Middle frontal gyrus (tissue), 1 donor: ENCODE measurements around the gene THUMPD3.

ENCODE experiments used
- DNase-seq: peaks from one replicate; pipeline ENCODE4 v3.0.0-alpha.2; 2015; ENCODE audit warnings: low spot score; ENCODE audit errors: extremely low spot score

THUMPD3 gene, protein sequence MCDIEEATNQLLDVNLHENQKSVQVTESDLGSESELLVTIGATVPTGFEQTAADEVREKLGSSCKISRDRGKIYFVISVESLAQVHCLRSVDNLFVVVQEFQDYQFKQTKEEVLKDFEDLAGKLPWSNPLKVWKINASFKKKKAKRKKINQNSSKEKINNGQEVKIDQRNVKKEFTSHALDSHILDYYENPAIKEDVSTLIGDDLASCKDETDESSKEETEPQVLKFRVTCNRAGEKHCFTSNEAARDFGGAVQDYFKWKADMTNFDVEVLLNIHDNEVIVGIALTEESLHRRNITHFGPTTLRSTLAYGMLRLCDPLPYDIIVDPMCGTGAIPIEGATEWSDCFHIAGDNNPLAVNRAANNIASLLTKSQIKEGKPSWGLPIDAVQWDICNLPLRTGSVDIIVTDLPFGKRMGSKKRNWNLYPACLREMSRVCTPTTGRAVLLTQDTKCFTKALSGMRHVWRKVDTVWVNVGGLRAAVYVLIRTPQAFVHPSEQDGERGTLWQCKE

DNA sequence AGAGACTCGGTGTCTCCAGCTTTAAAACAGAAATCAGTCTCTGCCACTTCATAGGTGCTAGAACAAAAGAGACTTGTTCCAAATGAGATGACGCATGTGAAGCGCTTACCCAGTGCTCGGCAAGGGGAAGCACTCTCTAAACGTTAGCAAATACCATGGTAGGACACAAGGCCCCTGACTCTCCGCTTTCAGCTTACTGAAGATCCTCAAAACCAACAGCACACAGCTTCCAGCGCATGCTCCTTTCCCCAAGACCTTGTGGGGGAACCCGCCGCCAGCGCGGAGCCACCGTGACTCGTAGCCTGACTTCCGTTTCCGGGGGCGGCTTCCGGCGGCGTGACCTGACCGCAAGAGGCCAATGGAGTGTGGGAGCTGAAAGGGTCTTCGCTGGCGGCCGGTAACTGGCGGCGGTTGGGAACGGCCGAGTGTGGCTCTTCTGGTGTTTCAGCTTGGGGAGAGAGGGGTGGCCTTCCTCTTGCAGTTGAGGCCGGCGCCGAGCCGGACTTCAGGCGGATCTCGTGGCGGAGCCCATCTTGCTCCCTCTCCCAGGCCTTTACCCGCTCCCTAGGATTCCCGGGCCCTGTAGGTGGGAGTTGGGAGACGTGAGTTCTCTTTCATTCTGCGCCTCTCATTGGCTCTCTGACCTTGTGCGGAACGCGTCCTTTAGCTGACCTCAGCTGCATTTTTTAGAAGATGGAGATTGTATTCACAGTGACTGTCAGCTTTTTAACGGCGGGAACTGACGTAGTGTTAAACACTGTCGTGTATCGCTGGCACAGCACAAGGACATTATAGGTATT is at the start of gene THUMPD3:
Gene THUMPD3, plus strand, starts transcription at position 324 of the 800 bp plus-strand sequence. CDS start 2,015 bp downstream, outside the sequence.
- peak; percentile 87 for DNase-seq

DNA sequence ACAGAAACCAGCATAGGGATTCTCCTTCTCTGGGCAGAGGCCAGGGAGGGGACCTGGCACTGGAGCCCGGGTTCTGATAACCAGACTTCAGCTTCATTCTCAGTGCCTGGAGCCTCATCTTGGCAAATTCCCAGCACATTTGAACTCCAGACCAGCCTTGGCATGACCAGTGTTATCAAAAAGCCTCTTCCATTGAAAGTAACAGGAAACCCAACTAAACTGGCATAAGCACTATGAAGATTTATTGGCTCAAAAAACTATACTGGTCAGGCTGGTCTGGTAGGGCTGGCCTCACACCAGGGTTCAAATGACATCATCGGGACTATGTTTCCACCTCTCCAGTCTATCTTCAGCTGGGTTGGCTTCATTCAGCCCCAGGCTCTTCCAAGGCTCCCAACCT is 48.1 kb upstream of the THUMPD3 start:
- DNase-seq: no peak

DNA sequence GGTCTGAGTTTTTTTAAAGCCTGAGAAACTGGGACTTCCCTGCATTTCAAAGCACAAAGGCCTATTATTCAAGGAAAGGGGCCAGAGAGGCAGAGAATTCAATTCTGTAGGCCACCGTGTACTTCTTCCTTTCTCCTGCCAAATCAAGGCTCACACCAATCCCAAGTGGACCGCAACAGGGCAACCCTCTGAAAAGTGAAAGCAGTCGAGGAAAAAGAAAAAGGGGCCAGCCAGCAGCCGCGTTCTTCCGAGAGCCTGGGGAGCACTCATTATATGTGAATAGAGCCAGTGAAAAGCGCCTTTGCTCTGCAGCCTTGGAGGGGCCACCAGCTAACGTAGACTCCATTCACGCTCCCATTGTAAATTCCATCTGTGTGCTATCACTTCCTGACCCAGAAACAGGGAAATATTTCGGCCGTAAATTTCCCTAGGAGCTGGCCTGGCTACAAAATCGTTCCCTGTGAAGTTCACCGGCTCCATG is 45.9 kb upstream of the THUMPD3 start:
- peak; percentile 12 for DNase-seq

DNA sequence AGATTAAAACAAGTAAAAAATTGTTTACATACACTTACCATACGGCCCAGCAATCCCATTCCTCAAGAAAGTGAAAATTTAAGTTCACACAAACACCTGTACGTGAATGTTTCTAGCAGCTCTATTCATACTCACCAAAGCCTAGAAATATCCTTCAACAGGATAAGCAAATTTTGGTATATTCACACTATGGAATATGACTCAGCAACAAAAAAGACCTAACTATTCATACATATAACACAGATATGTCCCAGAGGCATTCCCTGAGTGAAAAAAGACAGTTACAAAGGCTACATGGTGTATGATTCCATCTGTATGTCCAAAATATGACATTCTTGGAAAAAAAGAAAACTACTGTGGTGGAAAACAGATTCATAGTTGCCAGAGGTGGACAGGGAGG is 40.1 kb upstream of the THUMPD3 start:
- no peak for DNase-seq

DNA sequence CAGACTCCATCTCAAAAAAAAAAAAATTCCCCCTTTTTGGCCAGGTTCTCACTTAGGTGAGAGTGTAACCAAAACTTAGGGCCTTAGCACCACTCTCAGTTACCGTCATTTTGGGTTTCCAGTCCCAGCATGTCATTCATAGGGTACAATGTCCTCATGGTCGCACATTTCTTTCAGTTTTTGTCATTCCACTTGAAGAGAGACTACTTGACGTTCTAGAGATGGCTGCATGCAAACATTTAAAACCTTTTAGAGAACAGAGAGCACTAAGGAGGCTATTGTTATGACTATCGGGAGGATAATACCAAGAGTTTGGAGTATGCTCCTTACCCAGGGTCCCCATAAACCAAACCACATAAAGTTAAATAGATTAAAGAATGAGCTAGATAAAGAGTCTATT is 37.9 kb upstream of the THUMPD3 start:
- DNase-seq: no peak

DNA sequence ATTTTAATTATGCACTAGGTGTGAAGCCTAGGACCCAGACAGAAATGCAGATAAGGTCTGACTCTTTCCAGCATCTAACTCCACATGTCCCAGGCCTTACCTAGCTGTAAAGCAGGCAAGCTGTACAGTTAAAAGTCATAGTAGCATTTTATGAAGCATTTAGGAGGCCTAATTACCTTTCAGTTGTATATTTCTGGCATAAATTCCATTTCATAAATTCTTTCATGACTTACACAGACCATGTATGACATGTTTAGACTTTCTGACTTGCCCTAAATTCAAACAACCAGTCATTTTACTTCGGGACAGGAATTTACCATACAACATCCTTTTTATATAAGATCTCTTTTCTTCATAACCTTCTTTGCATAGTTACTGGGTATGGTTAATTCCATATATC is 35.3 kb upstream of the THUMPD3 start:
- DNase-seq: no peak

DNA sequence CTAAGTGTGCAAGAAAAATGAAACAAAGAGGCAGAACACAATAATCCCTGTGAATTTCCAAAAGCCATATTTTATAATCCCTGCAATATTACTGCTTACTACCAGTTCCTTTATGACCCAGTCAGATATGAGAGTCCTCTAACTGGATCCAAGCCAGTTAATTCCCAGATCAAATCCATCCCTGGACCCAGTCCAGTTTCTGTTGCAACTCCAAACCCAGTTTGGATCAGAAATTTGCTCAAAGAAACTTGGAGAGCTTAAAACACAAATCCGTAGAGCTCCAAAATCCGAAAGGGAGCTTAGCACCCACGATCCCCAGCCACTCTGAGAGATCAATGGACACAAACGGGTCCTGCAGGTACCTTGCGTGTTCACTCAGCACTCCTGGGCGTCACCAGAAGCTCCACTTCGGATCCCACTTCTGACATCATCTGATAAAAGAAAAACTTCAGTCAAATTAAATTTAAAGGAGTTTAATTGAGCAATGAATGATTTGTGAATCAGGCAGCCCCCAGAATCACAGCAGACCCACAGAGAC is 32.6 kb upstream of the THUMPD3 start:
- DNase-seq: no peak

DNA sequence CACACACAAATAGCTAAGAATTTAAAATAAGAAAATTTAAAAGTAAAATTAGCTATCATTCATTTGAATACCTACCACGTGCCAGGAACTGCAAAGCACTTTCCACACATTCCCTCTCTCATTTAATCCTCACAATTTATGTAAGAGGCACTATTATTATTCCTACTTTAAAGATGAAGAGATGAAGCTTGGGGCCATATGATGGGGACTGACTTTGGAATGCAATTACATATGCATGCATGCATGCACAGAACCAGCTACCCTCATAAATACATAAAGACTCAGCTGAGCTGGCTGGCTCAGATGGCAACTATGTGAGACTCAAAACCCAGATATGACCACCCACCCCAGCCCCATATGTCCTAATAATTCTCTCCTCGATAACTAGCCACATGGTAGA is 31.7 kb upstream of the THUMPD3 start:
- no peak for DNase-seq

DNA sequence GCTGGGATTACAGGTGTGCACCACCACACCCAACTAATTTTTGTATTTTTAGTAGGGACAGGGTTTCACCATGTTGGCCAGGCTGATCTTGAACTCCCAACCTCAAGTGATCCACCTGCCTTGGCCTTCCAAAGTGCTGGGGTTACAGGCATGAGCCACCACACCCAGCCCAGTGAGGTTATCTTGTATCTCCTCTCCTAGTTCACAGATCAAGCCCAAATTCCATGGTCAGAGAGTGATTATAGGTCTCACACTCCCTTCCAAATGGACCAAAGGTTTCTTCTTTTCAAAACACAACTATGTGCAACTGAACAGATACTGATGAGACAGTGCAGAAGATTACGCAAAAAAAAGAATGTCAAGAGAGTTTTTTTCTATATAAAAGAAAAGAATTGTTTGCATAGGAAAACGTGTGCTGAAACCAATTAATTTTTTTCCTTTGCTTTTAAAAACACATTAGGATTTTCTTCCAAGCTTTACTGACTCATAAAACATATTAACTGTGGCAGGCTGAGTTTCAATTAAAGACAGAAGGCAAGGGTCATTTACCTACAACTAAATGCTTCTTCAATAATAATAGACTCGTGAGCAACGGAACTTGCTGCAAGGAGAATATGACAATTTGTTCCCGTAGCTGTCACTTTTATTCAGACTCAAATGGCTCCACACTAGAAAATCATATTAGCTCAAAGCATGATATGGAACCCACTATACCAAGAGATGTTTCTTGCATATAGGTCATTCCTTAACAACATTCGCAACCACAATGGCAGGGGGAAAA is 30.4 kb upstream of the THUMPD3 start:
- DNase-seq: no peak

DNA sequence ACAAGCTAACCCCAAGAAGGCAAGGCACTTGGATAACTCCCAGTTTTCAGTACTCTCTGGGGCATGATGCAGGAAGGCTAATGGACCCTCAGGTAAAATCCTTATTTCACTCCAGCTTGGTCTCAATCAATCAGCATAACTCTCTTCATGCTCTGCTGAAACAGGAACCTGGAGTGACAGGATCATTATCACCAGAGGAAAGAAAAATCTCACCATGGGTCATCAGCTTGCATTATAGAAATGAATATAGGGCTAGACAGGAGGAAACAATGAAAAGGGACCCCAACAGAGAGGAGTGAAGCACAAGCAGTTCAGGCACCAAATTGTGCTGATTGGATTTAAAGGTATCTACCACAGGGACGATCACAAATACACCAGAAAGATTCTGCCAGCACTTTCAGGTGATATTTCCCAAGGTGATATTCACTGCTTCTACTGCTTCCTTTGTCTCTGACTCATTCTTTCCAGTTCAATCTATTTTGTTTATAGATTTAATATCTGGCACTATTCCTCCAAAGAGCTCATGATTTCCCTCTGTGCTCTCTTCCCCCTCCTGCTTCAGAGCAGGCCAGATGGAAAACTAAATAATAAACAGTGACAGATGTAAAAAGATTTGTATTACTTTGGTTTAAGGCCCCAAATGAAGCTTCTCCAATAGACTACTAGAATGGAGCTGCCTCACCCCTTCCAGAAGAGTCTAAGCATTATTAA is 22.9 kb upstream of the THUMPD3 start:
- DNase-seq: no peak

DNA sequence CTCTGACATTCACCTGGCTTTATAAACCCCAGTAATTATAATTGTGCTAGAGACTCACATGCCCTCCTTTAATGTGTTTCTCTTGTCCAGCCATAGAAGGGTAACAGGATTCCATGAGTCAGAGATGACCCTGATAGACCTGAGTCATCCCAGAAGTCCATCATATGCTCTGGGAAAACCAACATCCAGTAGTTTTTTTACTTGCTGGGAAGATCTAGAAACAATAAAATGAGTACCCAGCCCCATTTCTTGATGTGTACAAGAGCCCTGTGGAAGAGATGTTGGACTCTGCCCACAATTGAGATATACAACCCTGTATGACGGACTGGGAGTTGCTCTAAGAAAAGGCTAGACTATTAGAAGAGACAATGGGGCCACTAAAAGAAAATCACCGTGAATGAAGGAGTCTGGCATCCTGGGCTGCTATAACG is 22.4 kb upstream of the THUMPD3 start:
- DNase-seq: no peak

DNA sequence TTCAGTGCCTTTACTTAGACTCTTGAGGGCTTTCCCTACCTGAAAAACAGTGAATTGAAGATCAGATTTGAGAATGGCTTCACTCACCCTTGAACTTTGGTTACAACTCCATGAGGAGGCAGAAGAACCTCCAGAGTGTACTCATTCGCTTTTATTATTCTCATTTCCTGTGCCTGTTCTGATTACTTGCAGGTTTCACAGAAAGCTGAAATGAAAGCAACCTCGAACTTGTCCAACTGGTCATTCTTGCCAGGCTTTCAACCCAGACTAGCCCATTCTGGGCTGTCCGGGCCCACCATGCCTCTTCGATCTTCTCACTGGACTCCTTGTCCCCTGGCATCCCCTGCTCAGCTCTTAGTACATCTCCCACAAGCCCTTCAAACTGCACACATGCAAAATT is 20.2 kb upstream of the THUMPD3 start:
- no peak for DNase-seq

DNA sequence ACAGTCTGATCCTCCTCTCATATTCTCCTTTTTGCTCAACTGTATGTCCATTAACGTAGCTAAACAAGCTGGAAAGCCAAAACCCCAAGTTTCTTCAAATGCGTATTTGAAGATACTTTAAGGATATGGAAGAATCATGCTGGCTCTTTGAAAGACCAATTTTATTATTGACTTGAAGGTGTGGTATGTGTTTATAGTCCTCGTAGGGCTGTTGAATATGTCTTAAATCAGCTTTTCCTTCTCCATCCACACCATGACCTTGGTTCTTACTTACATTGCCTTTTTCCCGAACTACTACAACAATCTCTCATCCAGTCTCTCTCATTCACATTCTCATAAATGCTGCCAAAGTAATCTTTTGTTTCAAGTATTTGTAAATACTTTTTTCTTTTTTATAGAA is 19.7 kb upstream of the THUMPD3 start:
- DNase-seq: no peak

DNA sequence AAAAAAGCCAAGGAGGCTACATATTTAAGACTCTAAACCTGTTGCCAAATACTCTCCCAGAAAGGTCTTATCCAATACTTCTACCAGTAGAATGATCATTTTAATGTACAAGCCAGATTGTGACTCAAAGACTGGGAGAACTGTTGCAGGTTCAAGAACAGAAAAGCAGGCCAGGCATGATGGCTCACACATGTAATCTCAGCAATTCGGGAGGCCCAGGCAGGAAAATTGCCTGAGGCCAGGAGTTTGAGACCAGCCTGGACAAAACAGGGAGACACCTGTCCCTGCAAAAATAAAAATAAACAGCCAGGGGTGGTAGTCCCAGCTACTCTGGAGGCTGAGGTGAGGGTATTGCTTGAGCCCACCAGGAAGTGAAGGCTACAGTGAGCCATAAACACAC is 17.8 kb upstream of the THUMPD3 start:
- no peak for DNase-seq

DNA sequence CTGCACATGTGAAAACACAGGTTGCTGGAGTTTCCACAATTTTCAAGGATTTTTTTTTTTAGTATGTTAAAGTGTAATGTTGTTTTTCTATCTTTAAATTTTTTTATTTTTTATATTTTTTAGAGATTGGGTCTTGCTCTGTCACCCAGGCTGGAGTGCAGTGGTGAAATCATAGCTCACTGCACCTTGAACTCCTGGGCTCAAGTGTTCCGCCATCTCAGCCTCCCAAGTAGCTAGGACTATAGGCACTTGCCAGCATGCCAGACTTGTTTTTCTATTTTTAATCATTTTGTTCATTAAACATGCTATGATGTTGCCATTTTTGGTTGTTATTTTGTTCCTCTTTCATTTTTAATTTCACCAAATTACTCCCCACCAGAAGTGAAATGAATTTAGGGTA is 16.7 kb upstream of the THUMPD3 start:
- DNase-seq: no peak

DNA sequence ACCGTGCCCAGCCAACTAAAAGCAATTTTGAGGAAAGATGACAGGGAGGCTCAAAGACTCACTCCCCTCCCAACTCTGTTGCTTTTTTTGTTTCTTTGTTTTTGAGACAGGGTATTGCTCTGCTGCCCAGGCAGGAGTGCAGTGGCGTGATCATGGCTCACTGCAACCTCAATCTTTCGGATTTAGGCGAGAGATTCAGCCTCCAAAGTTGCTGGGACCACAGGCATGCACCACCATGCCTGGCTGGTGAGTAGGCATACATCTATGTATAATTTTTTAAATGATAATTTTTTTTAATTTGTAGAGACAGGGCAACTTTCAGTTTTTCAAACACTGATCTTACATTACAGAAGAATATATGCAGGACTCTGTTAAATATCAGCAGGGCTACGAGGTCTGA is 15.8 kb upstream of the THUMPD3 start:
- no peak for DNase-seq

DNA sequence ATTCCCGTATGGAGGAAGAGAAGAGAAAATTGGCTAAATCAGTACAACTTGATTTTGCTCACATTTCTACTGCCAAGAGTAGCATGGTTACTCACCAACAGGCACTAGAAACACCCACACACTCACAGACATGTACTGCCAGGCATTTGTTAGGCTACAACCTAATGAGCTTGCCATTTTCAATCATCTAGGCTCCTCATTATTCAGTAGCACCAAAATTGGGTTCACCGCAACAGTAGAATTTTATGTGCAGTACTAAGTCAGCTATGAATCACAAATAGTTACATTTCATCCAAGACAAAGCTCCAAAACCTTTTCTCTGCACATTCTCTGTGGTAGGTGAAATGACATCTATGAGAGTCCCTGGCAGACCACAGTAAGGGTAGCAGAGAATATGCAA is 15.0 kb upstream of the THUMPD3 start:
- DNase-seq: peak; percentile 37

DNA sequence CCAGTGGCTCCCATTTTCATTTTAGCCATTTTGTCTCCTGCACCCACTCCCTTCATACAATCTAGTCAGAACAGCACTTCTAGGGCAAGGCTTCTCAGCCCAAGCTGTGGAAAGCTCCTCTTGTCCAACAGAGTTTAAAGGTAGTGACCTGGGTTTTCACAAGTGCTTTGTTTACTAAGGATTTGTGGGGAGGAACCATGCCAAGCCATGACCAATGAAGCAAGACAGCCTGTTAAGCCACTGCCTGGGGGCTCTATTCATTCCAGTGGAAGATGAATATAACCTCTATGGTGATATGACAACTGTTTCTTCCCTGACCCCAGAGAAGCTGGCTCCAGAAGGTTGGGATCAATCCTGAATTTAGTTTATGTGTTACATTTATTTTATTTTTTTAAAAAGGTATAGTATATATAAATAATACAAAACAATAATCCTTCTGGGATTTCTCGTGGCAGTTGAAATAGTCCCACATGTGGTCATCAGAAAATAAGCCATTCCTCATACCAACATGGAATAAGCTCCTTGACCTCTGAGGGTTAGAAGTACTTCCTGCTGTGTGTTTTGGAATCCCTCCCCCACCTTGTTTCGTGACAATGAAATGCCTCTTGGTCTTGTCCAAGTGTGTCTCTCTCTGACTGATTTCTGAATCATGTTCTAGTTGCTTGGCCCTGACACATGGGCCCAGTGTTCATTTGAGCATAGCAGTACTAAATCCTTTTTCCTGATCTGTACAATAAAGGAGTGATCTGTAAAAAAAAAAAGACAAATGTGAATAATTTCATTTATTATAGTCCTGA is 13.3 kb upstream of the THUMPD3 start:
- DNase-seq: no peak

DNA sequence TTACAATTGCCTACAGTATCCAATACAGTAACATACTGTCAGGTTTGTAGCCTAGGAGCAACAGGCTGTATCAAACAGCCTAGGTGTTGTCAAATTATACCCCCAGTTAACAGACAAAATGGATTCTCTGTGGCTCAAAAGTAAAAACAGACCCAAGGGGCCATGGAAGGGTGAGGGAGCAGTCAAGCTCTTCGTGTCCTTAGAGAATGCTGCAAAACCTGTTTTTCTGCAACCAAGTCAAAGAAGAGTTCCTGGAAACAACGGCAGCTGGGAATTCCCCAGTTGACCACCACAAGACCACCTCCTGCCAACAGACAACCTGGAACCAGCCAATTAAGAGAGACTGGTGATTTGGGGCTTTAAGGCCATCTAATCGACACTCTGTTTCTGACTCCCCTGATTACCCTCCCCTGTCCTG is 11.1 kb upstream of the THUMPD3 start:
- no peak for DNase-seq
